HG03108 (cell line): ENCODE results near the gene CDC42EP5.
"Not testable (repeated sequence)": the region's sequence is repeated elsewhere in the genome, so short reads cannot be mapped to it uniquely, and the experiment has no call there.

Source experiments
- ATAC-seq: cut with Tn5 transposase; IDR thresholded peaks from one replicate; pipeline ENCODE4 v1.9.1; 2021; ENCODE audit warnings: moderate library complexity; ENCODE audit not compliant: unreplicated experiment

The CDC42EP5 gene

DNA sequence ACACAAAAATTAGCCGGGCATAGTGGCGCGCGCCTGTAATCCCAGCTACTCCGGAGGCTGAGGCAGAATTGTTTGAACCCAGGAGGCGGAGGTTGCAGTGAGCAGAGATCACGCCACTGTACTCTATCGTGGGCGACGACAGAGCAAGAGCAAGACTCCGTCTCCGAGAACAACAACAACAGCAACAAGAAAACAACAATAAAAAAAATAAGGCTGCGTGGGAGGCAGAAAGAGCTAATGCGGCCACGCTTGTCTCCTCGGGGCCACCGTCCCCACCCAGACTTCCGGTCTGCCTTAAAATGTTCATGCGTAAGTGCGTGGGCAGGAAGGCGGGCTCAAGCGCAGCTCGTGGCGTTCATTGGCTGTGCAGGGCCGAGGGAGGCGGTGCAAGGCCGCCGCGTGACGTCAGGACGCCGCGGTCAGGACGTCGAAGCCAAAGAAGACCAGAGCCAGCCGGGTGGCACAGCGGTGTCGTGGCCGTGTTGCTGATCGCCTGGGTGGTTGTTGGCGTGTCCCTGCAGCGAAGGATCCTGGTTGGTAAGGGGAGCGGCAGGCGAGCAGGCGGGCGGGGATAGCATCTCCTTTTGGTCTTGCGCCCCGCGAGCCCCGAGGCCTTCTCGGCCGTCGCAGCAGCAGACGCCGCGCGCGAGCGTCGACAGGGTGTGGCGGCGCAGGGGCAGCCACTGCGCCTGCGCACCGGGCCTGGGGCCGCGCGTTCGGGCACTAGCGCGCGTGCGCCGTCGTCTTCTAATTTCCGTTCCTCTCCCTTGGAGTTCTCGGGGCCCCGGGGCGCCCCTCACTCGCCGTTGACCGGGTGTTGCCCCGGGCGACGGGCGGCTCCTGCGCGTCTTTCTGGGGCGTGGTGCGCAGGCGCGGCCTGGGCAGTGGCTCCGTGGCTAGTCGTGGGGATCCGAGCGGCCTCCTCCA lies 24.1 kb downstream of the CDC42EP5 start, which contains the start of gene LENG8:
Gene LENG8 (plus strand): TSS at position 426 of the 927 bp plus-strand sequence. CDS start 2,146 bp downstream, outside the sequence.
- peak; percentile 90 for ATAC-seq

DNA sequence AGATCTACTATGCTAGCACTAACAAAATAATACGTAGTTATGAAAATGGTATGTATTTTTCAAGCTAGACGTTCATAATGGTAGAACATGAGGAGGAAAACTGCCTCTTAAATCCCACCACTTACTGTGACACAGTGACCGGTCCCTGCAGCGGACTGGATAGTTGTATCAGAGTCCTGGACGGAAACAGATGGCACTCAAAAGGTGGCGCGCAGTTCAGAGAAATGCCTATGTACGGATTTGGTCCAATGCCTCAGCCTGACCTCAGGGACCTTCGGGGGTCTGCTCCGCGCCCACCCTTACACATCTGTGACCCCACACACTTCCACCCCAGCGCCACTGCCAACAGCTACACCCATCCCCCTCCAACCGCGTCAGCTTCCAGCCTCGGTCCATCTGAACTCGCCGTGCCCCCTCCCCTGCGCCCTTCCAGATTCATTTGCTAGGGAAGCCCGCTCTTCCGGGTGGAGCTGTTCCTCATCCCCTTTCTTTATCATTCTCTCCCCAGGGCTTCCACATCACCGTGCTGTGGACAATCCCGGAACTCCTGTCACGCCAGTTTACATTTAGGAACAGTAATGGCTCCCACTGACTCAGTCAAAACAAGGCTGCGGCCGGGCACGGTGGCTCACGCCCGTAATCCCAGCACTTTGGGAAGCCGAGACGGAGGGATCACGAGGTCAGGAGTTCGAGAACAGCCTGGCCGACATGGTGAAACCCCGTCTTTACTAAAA lies 24.9 kb downstream of the CDC42EP5 start:
- ATAC-seq: no peak

- not testable (repeated sequence) for ATAC-seq
These were observed 26.7 kb downstream of the CDC42EP5 start for GRCh38 chr19:54446349-54446748.

DNA sequence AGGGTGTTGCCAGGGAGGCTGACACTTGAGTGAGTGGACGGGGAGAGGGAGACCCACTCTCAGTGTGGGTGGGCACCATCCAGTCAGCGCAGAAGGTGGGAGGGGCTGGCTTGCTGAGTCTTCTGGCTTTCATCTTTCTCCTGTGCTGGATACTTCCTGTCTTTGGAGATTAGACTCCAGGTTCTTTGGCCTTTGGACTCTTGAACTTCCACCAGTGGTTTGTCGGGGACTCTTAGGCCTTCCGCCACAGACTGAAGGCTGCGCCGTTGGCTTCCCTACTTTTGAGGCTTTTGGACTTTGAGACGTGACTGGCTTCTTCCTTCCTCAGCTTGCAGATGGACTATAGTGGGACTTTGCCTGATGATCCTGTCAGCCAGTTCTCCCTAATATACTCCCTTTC lies 28.4 kb downstream of the CDC42EP5 start:
- ATAC-seq: no peak

GRCh38 chr19:54440641-54441040 lies 32.5 kb downstream of the CDC42EP5 start:
- no peak for ATAC-seq

GRCh38 chr19:54439174-54439851 lies 33.8 kb downstream of the CDC42EP5 start:
- no peak for ATAC-seq

GRCh38 chr19:54436628-54437252 lies 36.4 kb downstream of the CDC42EP5 start:
- no peak for ATAC-seq

DNA sequence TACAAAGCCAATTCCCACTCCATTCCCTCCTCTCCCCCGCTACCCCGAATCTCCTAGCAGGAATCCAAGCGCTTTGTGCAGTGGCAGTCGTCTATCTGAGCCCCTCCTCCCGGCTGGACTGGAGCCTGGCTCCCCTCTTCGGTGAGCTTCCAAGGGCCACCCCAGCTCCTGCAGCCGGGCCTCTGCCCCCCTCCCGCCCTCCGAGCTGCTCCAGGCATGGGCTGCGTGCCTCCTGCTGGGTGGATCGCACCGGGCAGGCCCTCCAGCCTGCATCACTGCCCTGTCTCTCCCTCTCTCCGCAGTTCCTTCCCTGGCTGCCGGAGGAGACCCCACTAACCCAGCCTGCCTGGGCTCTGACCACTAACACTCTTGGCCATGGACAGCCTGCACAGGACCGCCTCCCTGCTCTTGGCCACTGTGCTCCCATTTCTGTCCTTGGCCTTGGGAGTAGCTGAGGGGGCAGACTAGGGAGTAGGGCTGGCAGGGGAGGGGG lies 37.0 kb downstream of the CDC42EP5 start:
- ATAC-seq: no peak

- ATAC-seq: no peak
These were observed 37.5 kb downstream of the CDC42EP5 start for GRCh38 chr19:54435551-54436016.

- no peak for ATAC-seq
These were observed 38.3 kb downstream of the CDC42EP5 start for GRCh38 chr19:54434873-54435214.

DNA sequence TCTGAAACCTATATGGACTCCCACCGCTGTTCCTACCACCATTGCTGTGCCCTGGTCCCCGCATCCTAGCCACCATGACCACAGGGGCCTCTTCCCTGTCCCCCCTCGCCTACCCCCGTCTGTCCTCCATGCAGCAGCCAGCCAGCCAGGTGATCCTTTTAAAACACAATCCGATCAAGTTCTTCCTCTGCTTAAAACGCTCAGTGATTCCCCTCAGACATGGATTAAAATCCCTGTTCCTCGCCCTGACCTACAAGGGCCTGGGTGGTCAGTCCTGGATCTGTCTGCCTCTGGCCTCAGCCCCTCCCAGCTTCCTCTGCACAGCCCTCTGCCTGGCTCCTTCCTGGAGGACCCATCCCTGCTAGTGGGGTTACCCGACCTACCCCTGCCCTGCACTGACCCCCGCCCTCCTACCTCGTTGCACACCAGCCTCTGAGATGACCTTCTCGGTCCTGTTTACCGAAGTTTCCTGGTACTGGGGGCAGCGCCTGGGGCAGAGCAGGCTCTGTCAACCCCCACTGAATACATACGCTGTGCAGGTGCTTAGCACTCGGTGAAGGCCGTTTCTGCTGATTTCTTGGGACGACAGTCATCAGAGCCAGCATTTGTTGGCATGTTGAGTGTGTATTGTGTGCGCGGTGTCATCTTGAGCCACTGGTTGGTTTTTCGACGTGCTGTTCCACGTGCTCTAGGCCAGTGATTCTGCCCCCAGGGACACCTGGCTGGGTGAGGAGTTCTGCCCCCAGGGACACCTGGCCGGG lies 38.8 kb downstream of the CDC42EP5 start:
- no peak for ATAC-seq

GRCh38 chr19:54433697-54434096 lies 39.4 kb downstream of the CDC42EP5 start:
- no peak for ATAC-seq

GRCh38 chr19:54432144-54432738 lies 40.9 kb downstream of the CDC42EP5 start:
- no peak for ATAC-seq

GRCh38 chr19:54431255-54431838 lies 41.7 kb downstream of the CDC42EP5 start:
- no peak for ATAC-seq

DNA sequence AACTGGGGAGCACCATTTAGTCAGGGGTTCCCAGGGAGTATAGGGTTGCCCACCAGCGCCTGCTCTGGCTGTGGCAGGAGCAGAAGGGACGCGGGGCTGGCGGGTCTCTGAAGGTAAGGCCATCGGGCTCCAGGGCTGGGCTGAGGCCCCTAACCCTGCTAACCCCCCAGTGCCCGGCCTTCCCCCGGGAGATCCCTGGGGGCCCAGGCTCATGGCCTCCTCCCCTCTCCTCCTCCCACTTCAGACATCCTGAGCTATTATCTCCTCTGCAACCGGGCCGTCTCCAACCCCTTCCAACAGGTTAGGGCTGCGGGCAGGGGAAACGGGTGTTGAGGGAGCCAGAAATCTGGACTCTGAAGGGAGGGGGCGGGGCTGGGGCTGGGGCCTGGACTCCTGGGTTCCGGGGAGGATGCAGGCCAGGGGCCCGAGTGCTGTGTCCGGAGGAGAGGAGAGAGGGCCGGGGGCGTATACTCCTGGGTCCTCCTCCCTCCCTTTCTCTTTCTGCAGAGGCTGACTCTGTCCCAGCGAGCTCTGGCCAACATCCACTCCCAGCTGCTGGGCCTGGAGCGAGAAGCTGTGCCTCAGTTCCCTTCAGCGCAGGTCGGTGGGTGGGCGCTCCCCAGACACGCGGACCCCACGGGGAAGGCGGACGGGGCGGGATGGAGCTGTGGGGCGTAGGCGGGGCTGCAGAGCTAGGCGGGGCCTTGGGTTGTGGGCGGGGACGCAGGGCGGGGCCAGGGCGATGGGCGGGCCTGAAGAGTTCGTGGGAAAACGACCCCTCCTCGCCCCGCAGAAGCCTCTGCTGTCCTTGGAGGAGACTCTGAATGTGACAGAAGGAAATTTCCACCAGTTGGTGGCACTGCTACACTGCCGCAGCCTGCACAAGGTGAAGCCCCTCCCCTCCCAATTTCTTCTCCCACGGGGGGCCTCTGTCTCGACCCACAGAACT lies 42.5 kb downstream of the CDC42EP5 start:
- no peak for ATAC-seq

DNA sequence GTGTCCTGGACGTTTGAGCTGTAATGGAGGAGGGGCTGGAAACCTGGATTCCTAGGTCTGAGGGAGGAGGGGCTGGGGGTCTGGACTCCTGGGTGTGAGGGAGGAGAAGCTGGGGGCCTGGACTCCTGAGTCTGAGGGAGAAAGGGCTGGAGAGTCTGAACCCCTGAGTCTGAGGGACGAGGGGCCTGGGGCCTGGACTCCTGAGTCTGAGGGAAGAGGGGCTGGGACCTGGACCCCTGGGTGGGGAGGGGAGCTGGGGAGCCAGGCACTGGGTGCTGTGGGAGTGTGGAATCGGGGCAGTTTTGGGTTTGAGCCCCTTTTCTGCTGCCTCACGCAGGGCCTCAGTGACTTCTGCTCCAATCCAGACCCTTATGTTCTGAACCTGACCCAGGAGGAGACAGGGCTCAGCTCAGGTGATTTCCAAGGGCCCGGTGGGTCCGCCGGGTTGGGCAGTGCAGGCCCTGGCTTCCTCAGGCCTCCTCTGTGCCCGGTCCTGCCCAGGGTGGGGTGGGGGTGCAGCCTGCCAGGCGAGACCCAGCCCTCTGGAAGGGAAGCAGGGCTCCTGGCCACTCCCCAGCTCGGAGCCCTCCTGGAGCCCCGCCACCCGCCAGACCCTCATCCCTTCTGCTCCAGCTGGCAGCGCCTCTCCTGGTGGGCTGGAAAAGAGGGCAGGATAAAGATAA lies 43.4 kb downstream of the CDC42EP5 start:
- no peak for ATAC-seq

DNA sequence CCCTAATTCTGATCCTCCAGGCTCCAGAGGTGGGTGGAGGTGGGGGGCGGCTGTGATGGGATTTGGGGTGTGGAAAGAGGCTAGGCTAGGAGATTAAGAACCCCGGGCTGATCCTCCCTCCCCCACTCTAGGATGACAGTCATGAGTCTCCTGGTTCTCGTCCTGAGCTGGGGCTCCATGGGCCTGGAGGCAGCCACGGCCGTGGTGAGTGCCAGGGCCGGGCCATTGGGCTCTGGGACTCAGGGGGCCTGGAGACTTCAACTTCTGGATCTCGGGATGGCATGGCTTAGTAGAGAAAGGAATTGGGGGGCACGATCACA lies 44.0 kb downstream of the CDC42EP5 start:
- ATAC-seq: no peak
